Esophagus muscularis mucosa (tissue), 4 donors: ENCODE data around the gene LYVE1. TPM values are rescaled to one million over a fixed set of nuclear protein-coding genes. Genes with fewer than 3 reads are reported as not detected.

Experiments
- DNase-seq: peaks from one replicate; pipeline ENCODE4 v3.0.0-alpha.2; 2017; ENCODE audit errors: extremely low spot score
- H3K27ac ChIP-seq, 4 donors: fragments of 200-600 bp; sonication (generic); replicated peaks in 1 of 4; 1 replicate in 3 of 4; 2 replicates in 1 of 4; pipeline ENCODE4 v1.5.1; 2016 to 2019; ENCODE audit warnings: mild to moderate bottlenecking in 1 of 4
- H3K27me3 ChIP-seq, 4 donors: fragments of 200-600 bp; sonication (generic); one replicate each; pipeline versions ENCODE4 v1.5.1 to v1.6.0; 2016 to 2019
- H3K36me3 ChIP-seq, 4 donors: fragments of 200-600 bp; sonication (generic); one replicate each; pipeline ENCODE4 v1.5.1; 2016 to 2019
- H3K4me1 ChIP-seq, 4 donors: fragments of 200-600 bp; sonication (generic); one replicate each; pipeline ENCODE4 v1.5.1; 2016 to 2019
- H3K4me3 ChIP-seq, 4 donors: fragments of 200-600 bp; sonication (generic); 1 replicate in 2 of 4; 2 replicates in 2 of 4; pipeline ENCODE4 v1.5.1; 2016 to 2019; ENCODE audit warnings: mild to moderate bottlenecking in 4 of 4, moderate library complexity in 1 of 4
- H3K9me3 ChIP-seq, 4 donors: fragments of 200-600 bp; sonication (generic); 1 replicate in 3 of 4; 2 replicates in 1 of 4; pipeline ENCODE4 v1.5.1; 2016 to 2019
- CTCF ChIP-seq, 3 experiments: fragments of 200-600 bp in 2 of 3; fragments of 450-650 bp in 1 of 3; sonication (generic) in 2 of 3; IDR thresholded peaks; one replicate each; pipeline ENCODE4 v1.5.1; 2017 to 2019; ENCODE audit warnings: antibody characterized with exemption in 3 of 3, mild to moderate bottlenecking in 2 of 3, moderate library complexity in 1 of 3
- EP300 ChIP-seq: sonication (generic); formaldehyde crosslinking; IDR thresholded peaks from one replicate; pipeline ENCODE4 v1.6.1; 2017; ENCODE audit warnings: antibody characterized with exemption
- POLR2A ChIP-seq: fragments of 450-650 bp; IDR thresholded peaks from one replicate; pipeline ENCODE4 v1.6.1; 2017; ENCODE audit warnings: antibody characterized with exemption, moderate library complexity, mild to moderate bottlenecking, low read depth
- POLR2AphosphoS5 ChIP-seq, 2 donors: sonication (generic); formaldehyde crosslinking; IDR thresholded peaks; one replicate each; pipeline ENCODE4 v1.6.1; 2017; ENCODE audit warnings: antibody characterized with exemption in 2 of 2
- WGBS: methylation state at CpG from one replicate; pipeline ENCODE4 v1.1.5; 2018; 5-methylcytosine and 5-hydroxymethylcytosine counted together
- intact Hi-C: fragments of 100-400 bp; cut with DNase I; formaldehyde crosslinking; loops from one replicate; pipeline ENCODE4 v1.15.1; 2023
- total RNA-seq, 4 donors: library from RNA; depleted of rRNA; stranded (reverse); fragments of >200 nt; gene quantifications; one replicate each; pipeline versions ENCODE4 v1.1.0 to v1.2.1, GENCODE V29; 2016

The LYVE1 gene
- total RNA-seq, 4 donors from 2014 or later = 59.5 to 150 (median 74.3) TPM

GRCh38 chr11:10607462-10608132 lies 39.1 kb upstream of the LYVE1 start:
- no peaks in the 10 kb centered on the region for H3K27me3 ChIP-seq
- peaks cover 27 to 80% (median 62%) of the 10 kb centered on the region in 4 donors for H3K4me1 ChIP-seq
- 45% methylated on average over 2 of the region's 6 CpGs for WGBS
- no peaks in the 10 kb centered on the region for H3K9me3 ChIP-seq
- intact Hi-C loops = no loop called here
- peak overlapping the region; percentile 80 to 85 (median 83) for H3K27ac ChIP-seq
- DNase-seq = peak; percentile 90
- H3K4me3 ChIP-seq = no peak overlapping the region
- peaks cover 0 to 75% (median 38%) of the 10 kb centered on the region in 4 donors for H3K36me3 ChIP-seq
- TF ChIP-seq POLR2A (no peak), EP300 (no peak), CTCF (IDR thresholded peaks at IDR 0.05) (no peak), POLR2AphosphoS5 (IDR thresholded peaks at IDR 0.05) (no peak)

DNA sequence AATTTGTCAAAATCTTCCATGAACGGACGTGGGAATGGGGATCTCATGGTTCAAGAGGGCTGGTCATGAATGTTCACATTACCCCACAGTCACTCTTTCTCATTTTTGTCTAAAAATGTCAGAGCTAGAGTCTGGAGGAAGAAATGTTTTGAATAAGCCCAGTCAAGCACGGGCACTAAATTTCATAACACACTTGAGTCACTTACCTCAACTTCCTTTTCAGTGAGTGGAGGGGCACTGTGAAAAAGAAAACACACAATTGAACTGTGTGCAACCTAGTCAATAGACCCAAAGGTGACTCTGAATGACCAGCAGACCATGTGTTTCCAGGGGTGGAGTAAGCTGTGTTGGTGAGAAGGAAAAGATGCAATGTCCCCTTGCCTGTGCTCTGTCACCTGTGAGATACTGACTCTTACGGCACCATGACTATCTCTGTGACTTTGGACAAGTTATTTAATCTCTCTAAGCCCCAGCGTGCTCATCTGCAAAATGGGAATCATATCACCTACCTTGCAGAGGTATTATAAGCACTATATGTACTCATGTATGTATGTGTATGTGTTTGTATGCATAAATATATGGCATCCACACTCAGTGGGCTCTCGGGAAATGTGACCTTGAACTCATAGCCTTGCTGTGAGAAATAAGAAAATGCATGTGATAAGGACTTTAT lies 38.2 kb upstream of the LYVE1 start:
- peak; percentile 86 for DNase-seq
- WGBS = 54% methylated on average over 6 of the region's 6 CpGs
- H3K27ac ChIP-seq = peak overlapping the region; percentile 80 to 85 (median 83)
- peak overlapping the region in 1 of 4 donors; percentile 22 for H3K4me3 ChIP-seq
- H3K36me3 ChIP-seq = peaks cover 0 to 80% (median 38%) of the 10 kb centered on the region in 4 donors
- intact Hi-C loops = no loop called here
- no peaks in the 10 kb centered on the region for H3K27me3 ChIP-seq
- peak in 1 of 2 donors; percentile 28 for TF ChIP-seq POLR2AphosphoS5 (IDR thresholded peaks at IDR 0.05)
- no peak for TF ChIP-seq POLR2A
- no peaks in the 10 kb centered on the region for H3K9me3 ChIP-seq
- H3K4me1 ChIP-seq = peaks cover 27 to 86% (median 71%) of the 10 kb centered on the region in 4 donors

GRCh38 chr11:10605941-10606381 lies 37.5 kb upstream of the LYVE1 start:
- H3K4me3 ChIP-seq = peak overlapping the region in 1 of 4 donors; percentile 22
- no peaks in the 10 kb centered on the region for H3K9me3 ChIP-seq
- peak overlapping the region; percentile 80 to 85 (median 83) for H3K27ac ChIP-seq
- peaks cover 27 to 87% (median 73%) of the 10 kb centered on the region in 4 donors for H3K4me1 ChIP-seq
- H3K27me3 ChIP-seq = no peaks in the 10 kb centered on the region
- 43% methylated on average over 6 of the region's 6 CpGs for WGBS
- TF ChIP-seq POLR2AphosphoS5 (IDR thresholded peaks at IDR 0.05) (peak in 1 of 2 donors; percentile 23), CTCF (IDR thresholded peaks at IDR 0.05) (no peak)
- DNase-seq = peak; percentile 92
- intact Hi-C loops = no loop called here
- peaks cover 0 to 87% (median 38%) of the 10 kb centered on the region in 4 donors for H3K36me3 ChIP-seq

GRCh38 chr11:10604798-10605197 lies 36.3 kb upstream of the LYVE1 start:
- DNase-seq = no peak
- WGBS = 45% methylated on average over 3 of the region's 3 CpGs
- intact Hi-C loops = no loop called here
- no peaks in the 10 kb centered on the region for H3K9me3 ChIP-seq
- H3K27ac ChIP-seq = peak overlapping the region; percentile 80 to 85 (median 83)
- no peaks in the 10 kb centered on the region for H3K27me3 ChIP-seq
- H3K36me3 ChIP-seq = peaks cover 0 to 92% (median 38%) of the 10 kb centered on the region in 4 donors
- H3K4me1 ChIP-seq = peaks cover 32 to 87% (median 74%) of the 10 kb centered on the region in 4 donors
- TF ChIP-seq EP300 = no peak
- TF ChIP-seq POLR2AphosphoS5 (IDR thresholded peaks at IDR 0.05) = no peak
- TF ChIP-seq POLR2A = no peak
- no peak for TF ChIP-seq CTCF (IDR thresholded peaks at IDR 0.05)
- H3K4me3 ChIP-seq = no peak overlapping the region

- peak; percentile 90 for DNase-seq
- H3K4me1 ChIP-seq = peaks cover 36 to 91% (median 78%) of the 10 kb centered on the region in 4 donors
- WGBS = 28% methylated on average over 9 of the region's 9 CpGs
Observed at GRCh38 chr11:10604340-10604748, 35.9 kb upstream of the LYVE1 start.

More at GRCh38 chr11:10604340-10604748, 35.9 kb upstream of the LYVE1 start:
- H3K27ac ChIP-seq = peak overlapping the region; percentile 80 to 85 (median 83)
- H3K27me3 ChIP-seq = no peaks in the 10 kb centered on the region
- H3K36me3 ChIP-seq = peaks cover 0 to 87% (median 36%) of the 10 kb centered on the region in 4 donors
- intact Hi-C loops = no loop called here
- H3K4me3 ChIP-seq = no peak overlapping the region
- no peaks in the 10 kb centered on the region for H3K9me3 ChIP-seq
- TF ChIP-seq EP300 (no peak), CTCF (IDR thresholded peaks at IDR 0.05) (no peak), POLR2AphosphoS5 (IDR thresholded peaks at IDR 0.05) (peak; percentile 45 to 79), POLR2A (no peak)
